Gastrocnemius medialis (tissue), 4 donors: ENCODE data around the gene VASP. TPM values are rescaled to one million over a fixed set of nuclear protein-coding genes. Genes with fewer than 3 reads are reported as not detected.
A peak's percentile ranks its signal among the peaks of the same experiment; 100 is the strongest.

ENCODE experiments used
- ATAC-seq, 2 donors: fragments of 150-250 bp; one replicate each; pipeline ENCODE4 v1.9.1; 2016
- DNase-seq, 2 donors: peaks; one replicate each; pipeline ENCODE4 v3.0.0-alpha.2; 2019
- H3K27ac ChIP-seq, 4 donors: fragments of 200-600 bp; sonication (generic); 1 replicate in 1 of 4; 2 replicates in 3 of 4; pipeline ENCODE4 v1.5.1; 2016 to 2018; ENCODE audit warnings: mild to moderate bottlenecking in 2 of 4, moderate library complexity in 1 of 4
- H3K27me3 ChIP-seq, 3 donors: fragments of 200-600 bp; sonication (generic) in 2 of 3; 1 replicate in 1 of 3; 2 replicates in 2 of 3; pipeline versions ENCODE4 v1.5.1 to v1.6.0; 2016 to 2019; ENCODE audit warnings: mild to moderate bottlenecking in 1 of 3, moderate library complexity in 1 of 3
- H3K36me3 ChIP-seq, 2 donors: fragments of 200-600 bp; sonication (generic) in 1 of 2; one replicate each; pipeline ENCODE4 v1.5.1; 2017 to 2018
- H3K4me1 ChIP-seq, 2 donors: fragments of 200-600 bp; sonication (generic) in 1 of 2; one replicate each; pipeline ENCODE4 v1.5.1; 2016 to 2017; ENCODE audit warnings: mild to moderate bottlenecking in 2 of 2
- H3K4me3 ChIP-seq, 4 donors: fragments of 200-600 bp; sonication (generic) in 3 of 4; 1 replicate in 1 of 4; 2 replicates in 3 of 4; pipeline ENCODE4 v1.5.1; 2016 to 2019; ENCODE audit warnings: mild to moderate bottlenecking in 2 of 4
- H3K9me3 ChIP-seq, 3 donors: fragments of 200-600 bp; sonication (generic) in 2 of 3; 1 replicate in 1 of 3; 2 replicates in 2 of 3; pipeline ENCODE4 v1.5.1; 2016 to 2019
- POLR2A ChIP-seq, 2 donors: fragments of 450-650 bp; IDR thresholded peaks; one replicate each; pipeline ENCODE4 v1.6.1; 2017; ENCODE audit warnings: antibody characterized with exemption in 2 of 2, mild to moderate bottlenecking in 2 of 2, moderate library complexity in 2 of 2
- in situ Hi-C, 4 donors: fragments of 200-750 bp; cut with MboI; loops; one replicate each; pipeline versions ENCODE4 v1.15.0 to v1.8.0; 2017; ENCODE audit warnings: low sequenced_read_pairs in 4 of 4
- intact Hi-C: fragments of 100-400 bp; cut with DNase I; formaldehyde crosslinking; loops from one replicate; pipeline ENCODE4 v1.15.1; 2023; ENCODE audit warnings: low total_unique reads
- total RNA-seq, 4 donors: library from RNA; depleted of rRNA; stranded (reverse); fragments of >200 nt; gene quantifications; one replicate each; pipeline versions ENCODE4 v1.1.0 to v1.2.3, GENCODE V29; 2016
- TF ChIP-seq, protein P1 (sequence below), 5 experiments: fragments of 450-650 bp in 3 of 5; fragments of 200-600 bp in 2 of 5; sonication (generic) in 2 of 5; IDR thresholded peaks in 4 of 5; conservative IDR thresholded peaks in 1 of 5; 1 replicate in 4 of 5; 2 replicates in 1 of 5; pipeline ENCODE4 v1.5.1; 2016 to 2019; ENCODE audit warnings: antibody characterized with exemption in 5 of 5, mild to moderate bottlenecking in 3 of 5, moderate library complexity in 3 of 5

The VASP gene
- total RNA-seq, 4 donors from 2014 or later: 10.2 to 18.2 (median 16.4) TPM

DNA sequence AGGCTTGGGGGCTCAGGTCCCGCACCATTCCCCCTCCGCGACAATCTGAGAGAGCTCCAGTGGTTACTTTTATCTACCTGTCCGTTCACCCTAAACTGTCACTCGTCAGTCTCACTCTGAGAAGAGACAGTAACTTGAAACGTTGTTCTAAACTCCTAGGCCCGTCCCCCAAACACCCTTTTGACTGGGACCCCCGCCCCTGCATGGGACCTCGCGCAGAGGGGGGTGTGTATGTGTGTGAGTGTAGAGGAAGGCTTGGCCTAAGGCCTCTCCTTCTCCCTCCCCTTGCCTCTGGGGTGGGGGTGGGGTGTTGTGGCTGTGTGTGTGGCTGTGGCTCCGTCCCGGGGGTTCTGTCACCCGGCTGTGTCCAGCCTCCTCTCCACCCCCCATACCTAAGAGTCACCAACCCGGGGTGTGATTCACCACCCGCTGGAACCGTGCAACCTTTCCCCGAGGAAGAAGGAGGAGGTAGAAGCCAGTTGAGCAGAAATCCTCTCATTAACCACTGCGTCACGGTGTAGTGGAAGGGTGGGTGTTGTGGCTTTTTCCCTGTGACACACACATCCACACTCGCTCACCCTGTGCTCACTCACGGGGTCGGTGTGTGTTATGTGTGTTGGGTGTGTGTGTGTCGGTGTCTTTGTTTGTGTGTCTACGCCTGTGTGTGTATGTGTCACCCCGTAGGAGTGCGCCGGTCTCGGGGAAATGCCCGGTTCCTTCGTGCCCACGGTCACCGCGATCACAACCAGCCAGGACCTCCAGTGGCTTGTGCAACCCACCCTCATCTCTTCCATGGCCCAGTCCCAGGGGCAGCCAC, 37.1 kb upstream of the VASP start:
- H3K36me3 ChIP-seq: no peaks in the 10 kb centered on the region
- in situ Hi-C loops: no loop called here
- ATAC-seq: no peak
- intact Hi-C loops: loop anchor here (1.0 kb wide), 1 partner anchor 27 kb away; no protein-coding TSS in a partner anchor
- TF ChIP-seq, protein P1, sequence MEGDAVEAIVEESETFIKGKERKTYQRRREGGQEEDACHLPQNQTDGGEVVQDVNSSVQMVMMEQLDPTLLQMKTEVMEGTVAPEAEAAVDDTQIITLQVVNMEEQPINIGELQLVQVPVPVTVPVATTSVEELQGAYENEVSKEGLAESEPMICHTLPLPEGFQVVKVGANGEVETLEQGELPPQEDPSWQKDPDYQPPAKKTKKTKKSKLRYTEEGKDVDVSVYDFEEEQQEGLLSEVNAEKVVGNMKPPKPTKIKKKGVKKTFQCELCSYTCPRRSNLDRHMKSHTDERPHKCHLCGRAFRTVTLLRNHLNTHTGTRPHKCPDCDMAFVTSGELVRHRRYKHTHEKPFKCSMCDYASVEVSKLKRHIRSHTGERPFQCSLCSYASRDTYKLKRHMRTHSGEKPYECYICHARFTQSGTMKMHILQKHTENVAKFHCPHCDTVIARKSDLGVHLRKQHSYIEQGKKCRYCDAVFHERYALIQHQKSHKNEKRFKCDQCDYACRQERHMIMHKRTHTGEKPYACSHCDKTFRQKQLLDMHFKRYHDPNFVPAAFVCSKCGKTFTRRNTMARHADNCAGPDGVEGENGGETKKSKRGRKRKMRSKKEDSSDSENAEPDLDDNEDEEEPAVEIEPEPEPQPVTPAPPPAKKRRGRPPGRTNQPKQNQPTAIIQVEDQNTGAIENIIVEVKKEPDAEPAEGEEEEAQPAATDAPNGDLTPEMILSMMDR (IDR thresholded peaks at IDR 0.05 in 4 of 5, conservative IDR thresholded peaks at IDR 0.05 in 1 of 5): no peak
- no peak for TF ChIP-seq POLR2A (IDR thresholded peaks at IDR 0.05)
- H3K9me3 ChIP-seq: no peaks in the 10 kb centered on the region
- H3K27ac ChIP-seq: peak overlapping the region; percentile 90 to 98 (median 94)
- H3K4me1 ChIP-seq: peaks cover 20 to 22% of the 10 kb centered on the region in 2 donors
- DNase-seq: peak in 1 of 2 donors; percentile 45
- H3K4me3 ChIP-seq: peak overlapping the region; percentile 64 to 84 (median 79)
- no peaks in the 10 kb centered on the region for H3K27me3 ChIP-seq

DNA sequence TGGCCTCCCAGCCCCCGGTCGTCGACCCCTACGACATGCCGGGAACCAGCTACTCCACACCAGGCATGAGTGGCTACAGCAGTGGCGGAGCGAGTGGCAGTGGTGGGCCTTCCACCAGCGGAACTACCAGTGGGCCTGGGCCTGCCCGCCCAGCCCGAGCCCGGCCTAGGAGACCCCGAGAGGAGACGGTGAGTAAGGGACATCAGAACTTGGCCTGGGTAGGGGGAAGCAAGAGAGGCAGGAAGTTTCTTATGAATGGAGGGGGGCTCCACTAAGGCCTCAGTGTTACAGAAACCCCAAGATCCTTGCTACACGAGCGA, 36.6 kb upstream of the VASP start:
- no peaks in the 10 kb centered on the region for H3K27me3 ChIP-seq
- H3K4me1 ChIP-seq: peaks cover 20 to 22% of the 10 kb centered on the region in 2 donors
- DNase-seq (no peak), ATAC-seq (no peak)
- peak overlapping the region in 1 of 4 donors; percentile 98 for H3K27ac ChIP-seq
- no peak for TF ChIP-seq POLR2A (IDR thresholded peaks at IDR 0.05)
- TF ChIP-seq, protein P1 (IDR thresholded peaks at IDR 0.05 in 4 of 5, conservative IDR thresholded peaks at IDR 0.05 in 1 of 5): no peak
- H3K4me3 ChIP-seq: no peak overlapping the region
- no peaks in the 10 kb centered on the region for H3K36me3 ChIP-seq
- in situ Hi-C loops: no loop called here
- intact Hi-C loops: no loop called here
- H3K9me3 ChIP-seq: no peaks in the 10 kb centered on the region

DNA sequence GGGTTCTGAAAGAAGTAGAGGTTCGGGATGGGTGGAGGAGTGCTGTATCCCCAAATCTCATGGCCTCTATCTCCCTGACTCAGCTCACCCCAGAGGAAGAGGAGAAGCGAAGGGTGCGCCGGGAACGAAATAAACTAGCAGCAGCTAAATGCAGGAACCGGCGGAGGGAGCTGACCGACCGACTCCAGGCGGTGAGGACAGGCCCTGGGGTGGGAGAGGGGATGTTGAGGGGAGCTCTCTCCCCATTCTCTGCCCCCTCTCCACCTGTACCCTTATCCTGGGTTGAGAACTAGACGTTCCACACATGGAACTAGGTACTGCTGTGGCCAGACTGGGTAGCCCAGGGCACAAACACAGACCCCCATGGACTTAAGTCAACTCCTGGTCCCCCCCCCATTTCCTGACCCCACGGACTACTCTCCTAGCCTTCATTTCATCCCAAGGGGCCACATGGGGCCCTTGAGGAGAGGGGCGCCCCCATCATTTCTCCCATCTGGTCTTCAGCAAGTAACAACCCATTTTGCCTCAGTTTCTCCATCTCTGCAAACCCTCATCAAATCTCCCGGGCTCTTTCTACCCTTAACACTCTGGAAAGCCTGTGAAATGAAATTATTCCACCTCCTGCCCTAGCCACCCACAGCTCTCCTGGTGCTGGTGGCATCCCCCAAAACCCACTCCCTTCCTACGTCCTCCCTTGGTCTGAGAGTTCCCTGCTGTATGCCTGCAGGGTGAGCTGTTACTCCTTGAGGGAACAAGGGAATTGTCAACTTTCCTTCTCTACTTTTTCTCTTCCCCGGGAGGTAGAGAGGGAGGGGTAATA, 36.0 kb upstream of the VASP start:
- no peaks in the 10 kb centered on the region for H3K27me3 ChIP-seq
- in situ Hi-C loops: no loop called here

DNA sequence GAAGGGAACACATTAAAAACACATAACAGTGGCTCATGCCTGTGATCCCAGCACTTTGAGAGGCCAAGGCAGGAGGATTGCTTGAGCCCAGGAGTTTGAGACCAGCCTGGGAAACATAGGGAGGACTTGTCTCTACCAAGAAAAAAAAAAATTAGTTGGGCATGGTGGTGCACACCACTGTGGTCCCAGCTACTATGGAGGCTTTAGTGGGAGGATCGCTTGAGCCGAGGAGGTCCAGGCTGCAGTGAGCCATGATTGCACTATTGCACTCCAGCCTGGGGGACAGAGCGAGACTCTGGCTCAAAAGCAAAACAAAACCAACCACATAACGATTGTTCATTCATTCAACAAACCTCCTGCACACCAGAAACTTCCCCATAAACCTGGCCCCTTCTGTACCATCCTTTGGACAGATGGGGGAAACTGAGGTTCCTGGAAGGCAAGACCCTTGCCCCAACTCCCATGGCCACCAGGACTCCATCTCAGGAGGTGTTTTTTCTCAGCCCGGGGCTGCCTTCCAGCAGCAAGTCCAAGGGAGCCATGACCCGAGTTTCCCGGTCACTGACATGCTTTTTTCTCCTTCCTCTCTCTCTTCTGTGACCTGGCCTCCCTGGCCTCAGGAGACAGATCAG, 35.2 kb upstream of the VASP start:
- TF ChIP-seq POLR2A (IDR thresholded peaks at IDR 0.05): no peak
- TF ChIP-seq, protein P1 (IDR thresholded peaks at IDR 0.05 in 4 of 5, conservative IDR thresholded peaks at IDR 0.05 in 1 of 5): no peak
- no peak overlapping the region for H3K4me3 ChIP-seq
- ATAC-seq (no peak), DNase-seq (no peak)
- peak overlapping the region in 1 of 4 donors; percentile 27 for H3K27ac ChIP-seq
- peaks cover 16 to 19% of the 10 kb centered on the region in 2 donors for H3K4me1 ChIP-seq
- H3K9me3 ChIP-seq: no peaks in the 10 kb centered on the region
- no peaks in the 10 kb centered on the region for H3K36me3 ChIP-seq
- no peaks in the 10 kb centered on the region for H3K27me3 ChIP-seq
- intact Hi-C loops (no loop called here), in situ Hi-C loops (no loop called here)

More for the DNA sequence above, 36.0 kb upstream of the VASP start:
- H3K4me3 ChIP-seq: no peak overlapping the region
- H3K27ac ChIP-seq: no peak overlapping the region
- H3K9me3 ChIP-seq: no peaks in the 10 kb centered on the region
- H3K4me1 ChIP-seq: peaks cover 20 to 22% of the 10 kb centered on the region in 2 donors
- TF ChIP-seq, protein P1 (IDR thresholded peaks at IDR 0.05 in 4 of 5, conservative IDR thresholded peaks at IDR 0.05 in 1 of 5): no peak
- TF ChIP-seq POLR2A (IDR thresholded peaks at IDR 0.05): no peak
- intact Hi-C loops: no loop called here
- H3K36me3 ChIP-seq: no peaks in the 10 kb centered on the region
- no peak for DNase-seq
- no peak for ATAC-seq
